ENCODE results near the gene SEC14L5.

GRCh38 chr16:4908854-4909401 is 49.2 kb upstream of the SEC14L5 start:
- TF ChIP-seq POLR2A (IDR thresholded peaks at IDR 0.05) (no peak), CTCF (IDR thresholded peaks at IDR 0.05) (no peak)

All from ovary (tissue), 3 donors.